HepG2 (cell line): ENCODE data around the gene CYP4F12. TPM values are rescaled to one million over a fixed set of nuclear protein-coding genes. Genes with fewer than 3 reads are reported as not detected.

Source experiments
- ATF6 ChIP-seq: sonication (generic); formaldehyde crosslinking; conservative IDR thresholded peaks from 2 replicates; pipeline ENCODE4 v1.4.0; 2020; ENCODE audit warnings: missing genetic modification reagents
- CREBL2 ChIP-seq: sonication (generic); formaldehyde crosslinking; IDR thresholded peaks from 2 replicates; pipeline ENCODE4 v1.8.1; 2023; ENCODE audit warnings: missing genetic modification reagents, mild to moderate bottlenecking, borderline replicate concordance
- CSRNP1 ChIP-seq: sonication (generic); formaldehyde crosslinking; IDR thresholded peaks from 2 replicates; pipeline ENCODE4 v1.8.1; 2023; ENCODE audit warnings: mild to moderate bottlenecking, missing genetic modification reagents
- CTCF ChIP-seq: sonication (generic); formaldehyde crosslinking; IDR thresholded peaks from 2 replicates; pipeline ENCODE4 v1.5.0; 2020; ENCODE audit warnings: mild to moderate bottlenecking, missing genetic modification reagents, moderate library complexity
- DPF2 ChIP-seq: sonication (generic); formaldehyde crosslinking; IDR thresholded peaks from 2 replicates; pipeline ENCODE4 v1.4.0; 2020; ENCODE audit warnings: mild to moderate bottlenecking, low read depth, missing genetic modification reagents, borderline replicate concordance
- MBNL3 ChIP-seq: fragments of 250-450 bp; sonication (Bioruptor Pico); conservative IDR thresholded peaks from 2 replicates; pipeline ENCODE4 v1.8.0; 2022; ENCODE audit warnings: mild to moderate bottlenecking, inconsistent platforms
- MZF1 ChIP-seq: sonication (generic); formaldehyde crosslinking; IDR thresholded peaks from 2 replicates; pipeline ENCODE4 v1.8.1; 2023; ENCODE audit warnings: mild to moderate bottlenecking, missing genetic modification reagents, borderline replicate concordance
- PHF21A ChIP-seq: sonication (generic); formaldehyde crosslinking; IDR thresholded peaks from 2 replicates; pipeline ENCODE4 v1.5.0; 2020; ENCODE audit warnings: mild to moderate bottlenecking, missing genetic modification reagents
- PHF8 ChIP-seq: sonication (generic); formaldehyde crosslinking; IDR thresholded peaks from 2 replicates; pipeline ENCODE4 v1.5.0; 2020; ENCODE audit warnings: missing genetic modification reagents
- PRMT3 ChIP-seq: sonication (generic); formaldehyde crosslinking; IDR thresholded peaks from 2 replicates; pipeline ENCODE4 v1.8.1; 2022; ENCODE audit warnings: low read depth, mild to moderate bottlenecking, moderate library complexity, missing genetic modification reagents, borderline replicate concordance
- RAD21 ChIP-seq: fragments of 450-650 bp; formaldehyde crosslinking; IDR thresholded peaks from 2 replicates; pipeline ENCODE4 v1.5.0; 2020; ENCODE audit warnings: mild to moderate bottlenecking
- SRY ChIP-seq: sonication (generic); formaldehyde crosslinking; IDR thresholded peaks from 2 replicates; pipeline ENCODE4 v1.8.0; 2022; ENCODE audit warnings: mild to moderate bottlenecking, missing genetic modification reagents
- THRA ChIP-seq: sonication (generic); formaldehyde crosslinking; IDR thresholded peaks from 2 replicates; pipeline ENCODE4 v1.4.0; 2020; ENCODE audit warnings: missing genetic modification reagents, borderline replicate concordance
- ZBTB38 ChIP-seq: sonication (generic); formaldehyde crosslinking; IDR thresholded peaks from 2 replicates; pipeline ENCODE4 v1.5.1; 2020; ENCODE audit warnings: mild to moderate bottlenecking, missing genetic modification reagents
- ZFP36L1 ChIP-seq: sonication (generic); formaldehyde crosslinking; IDR thresholded peaks from 2 replicates; pipeline ENCODE4 v1.8.0; 2022; ENCODE audit warnings: mild to moderate bottlenecking, missing genetic modification reagents, moderate library complexity
- ZFX ChIP-seq: sonication (generic); formaldehyde crosslinking; IDR thresholded peaks from 2 replicates; pipeline ENCODE4 v1.4.0; 2020; ENCODE audit warnings: mild to moderate bottlenecking, low read depth, missing genetic modification reagents, moderate library complexity
- ZMYM4 ChIP-seq: sonication (generic); formaldehyde crosslinking; IDR thresholded peaks from 2 replicates; pipeline ENCODE4 v1.8.1; 2023; ENCODE audit warnings: mild to moderate bottlenecking, missing genetic modification reagents
- ZNF263 ChIP-seq: sonication (generic); formaldehyde crosslinking; IDR thresholded peaks from 2 replicates; pipeline ENCODE4 v1.4.0; 2020; ENCODE audit warnings: missing genetic modification reagents
- ZNF574 ChIP-seq: sonication (generic); formaldehyde crosslinking; IDR thresholded peaks from 2 replicates; pipeline ENCODE4 v1.4.0; 2020; ENCODE audit warnings: missing genetic modification reagents
- polyA plus RNA-seq, 8 experiments: library from polyadenylated mRNA; depleted of rRNA in 3 of 8; stranded (reverse) in 7 of 8; unstranded in 1 of 8; fragments of >200 nt; fragmentation: Illumina TruSeq in 4 of 8; extraction: Trizol in 4 of 8; gene quantifications; 2 replicates each; pipeline versions ENCODE4 v1.2.1 to v1.2.3, GENCODE V29; 2011 to 2016; ENCODE audit warnings: low read depth in 4 of 8, missing spikeins in 1 of 8, mixed read lengths in 1 of 8; ENCODE audit not compliant: insufficient read depth in 1 of 8
- total RNA-seq, 5 experiments: library from RNA; depleted of rRNA; stranded (reverse); fragments of >200 nt; fragmentation: Illumina TruSeq; extraction: Trizol; gene quantifications; 2 replicates each; pipeline ENCODE4 v1.2.3, GENCODE V29; 2016; ENCODE audit warnings: low read depth in 1 of 5

Gene CYP4F12
- total and polyA plus RNA-seq, 2 of the 13 experiments (the other 11 are each of a cell fraction or from before 2014, with no cell fraction given), result 29.9 to 30.8 TPM

GRCh38 chr19:15629003-15629880 lies 43.6 kb upstream of the CYP4F12 start (continued):
- TF ChIP-seq ATF6 (CRISPR knock-in tag) (no peak), ZBTB38 (CRISPR knock-in tag) (no peak), ZFP36L1 (CRISPR knock-in tag) (no peak), MBNL3 (CRISPR knock-in tag) (no peak), ZNF574 (CRISPR knock-in tag) (0 out of 2 replicates have a peak, but pooled peaks have one; percentile 19), ZFX (no peak), ZNF263 (CRISPR knock-in tag) (no peak), CSRNP1 (no peak), DPF2 (CRISPR knock-in tag) (no peak), PRMT3 (CRISPR knock-in tag) (no peak), PHF21A (CRISPR knock-in tag) (no peak), THRA (CRISPR knock-in tag) (no peak), PHF8 (no peak), CREBL2 (no peak), CTCF (CRISPR knock-in tag) (peak; percentile 94), SRY (CRISPR knock-in tag) (no peak), ZMYM4 (CRISPR knock-in tag) (no peak), RAD21 (CRISPR knock-in tag) (peak; percentile 94), MZF1 (CRISPR knock-in tag) (no peak)
